Neuronal stem cell (in vitro differentiated cells): Measurements from ENCODE around the gene CHRM3.

Source experiments
- DNase-seq: peaks from one replicate; pipeline ENCODE4 v3.0.0-alpha.2; 2013; ENCODE audit warnings: low spot score
- H2AFZ ChIP-seq: one replicate; pipeline ENCODE4 v1.6.1; 2013; ENCODE audit warnings: mild to moderate bottlenecking, low read length, inconsistent platforms
- H2AK5ac ChIP-seq: 2 replicates; pipeline ENCODE4 v1.6.1; 2013; ENCODE audit warnings: low read depth, mild to moderate bottlenecking, inconsistent platforms, low read length, moderate library complexity, mixed read lengths
- H2BK120ac ChIP-seq: 2 replicates; pipeline ENCODE4 v1.6.1; 2013; ENCODE audit warnings: low read depth, mild to moderate bottlenecking, inconsistent platforms, low read length, moderate library complexity, mixed read lengths
- H2BK12ac ChIP-seq: one replicate; pipeline ENCODE4 v1.6.1; 2013; ENCODE audit warnings: low read length, inconsistent platforms
- H2BK15ac ChIP-seq: 2 replicates; pipeline ENCODE4 v1.6.1; 2013; ENCODE audit warnings: mild to moderate bottlenecking, low read length, inconsistent platforms, mixed read lengths
- H2BK5ac ChIP-seq: one replicate; pipeline ENCODE4 v1.6.1; 2013; ENCODE audit warnings: inconsistent platforms, mild to moderate bottlenecking, low read length, moderate library complexity
- H3K14ac ChIP-seq: one replicate; pipeline ENCODE4 v1.6.1; 2013; ENCODE audit warnings: low read length, inconsistent platforms
- H3K18ac ChIP-seq: 2 replicates; pipeline ENCODE4 v1.6.1; 2013; ENCODE audit warnings: low read length, inconsistent platforms
- H3K23ac ChIP-seq: 2 replicates; pipeline ENCODE4 v1.6.1; 2013; ENCODE audit warnings: low read depth, mild to moderate bottlenecking, mixed read lengths, low read length, inconsistent platforms; ENCODE audit not compliant: poor library complexity
- H3K27ac ChIP-seq: replicated peaks from 3 replicates; pipeline ENCODE4 v1.5.1; 2013; ENCODE audit warnings: low read length, inconsistent platforms
- H3K27me3 ChIP-seq, 3 experiments: 2 replicates each; pipeline ENCODE4 v1.6.1; 2013; ENCODE audit warnings: low read length in 3 of 3, mild to moderate bottlenecking in 2 of 3, inconsistent platforms in 1 of 3, low read depth in 1 of 3, mixed read lengths in 1 of 3, moderate library complexity in 1 of 3; ENCODE audit not compliant: control insufficient read depth in 3 of 3, insufficient read depth in 3 of 3
- H3K36me3 ChIP-seq, 2 donors: replicated peaks in 1 of 2; 2 replicates each; pipeline ENCODE4 v1.6.1; 2013; ENCODE audit warnings: low read length in 2 of 2; ENCODE audit not compliant: control insufficient read depth in 2 of 2, insufficient read depth in 2 of 2
- H3K4ac ChIP-seq: 2 replicates; pipeline ENCODE4 v1.6.1; 2013; ENCODE audit warnings: inconsistent platforms, mild to moderate bottlenecking, low read length, moderate library complexity
- H3K4me1 ChIP-seq, 2 donors: 1 replicate in 1 of 2; 2 replicates in 1 of 2; pipeline ENCODE4 v1.6.1; 2013; ENCODE audit warnings: low read length in 2 of 2, low read depth in 1 of 2; ENCODE audit not compliant: control insufficient read depth in 2 of 2, insufficient read depth in 1 of 2
- H3K4me2 ChIP-seq: one replicate; pipeline ENCODE4 v1.6.1; 2013; ENCODE audit warnings: mild to moderate bottlenecking, low read length, inconsistent platforms; ENCODE audit not compliant: insufficient read depth, poor library complexity, severe bottlenecking
- H3K4me3 ChIP-seq, 2 donors: 2 replicates each; pipeline ENCODE4 v1.5.1; 2013; ENCODE audit warnings: low read length in 2 of 2, mild to moderate bottlenecking in 2 of 2, inconsistent platforms in 1 of 2, moderate library complexity in 1 of 2
- H3K79me1 ChIP-seq: one replicate; pipeline ENCODE4 v1.6.1; 2013; ENCODE audit warnings: low read depth, mild to moderate bottlenecking, inconsistent platforms, low read length, moderate library complexity
- H3K9ac ChIP-seq: one replicate; pipeline ENCODE4 v1.6.1; 2013; ENCODE audit warnings: mild to moderate bottlenecking, low read depth, low read length, inconsistent platforms; ENCODE audit not compliant: poor library complexity
- H3K9me3 ChIP-seq, 2 donors: replicated peaks in 1 of 2; 2 replicates each; pipeline versions ENCODE3 to v1.6.1; 2013; ENCODE audit warnings: low read length in 2 of 2, mild to moderate bottlenecking in 2 of 2, inconsistent platforms in 1 of 2, low read depth in 1 of 2, mixed read lengths in 1 of 2, moderate library complexity in 1 of 2; ENCODE audit not compliant: control insufficient read depth in 2 of 2, insufficient read depth in 1 of 2
- H4K8ac ChIP-seq: one replicate; pipeline ENCODE4 v1.6.1; 2013; ENCODE audit warnings: low read depth, mild to moderate bottlenecking, inconsistent platforms, low read length, moderate library complexity
- H4K91ac ChIP-seq: one replicate; pipeline ENCODE4 v1.6.1; 2013; ENCODE audit warnings: low read length, low read depth, mild to moderate bottlenecking, inconsistent platforms; ENCODE audit not compliant: poor library complexity
- WGBS, 2 donors: extraction: QIAGEN DNeasy Blood & Tissue Kit; methylation state at CpG; one replicate each; pipeline ENCODE4 v1.1.7; 2013; ENCODE audit warnings: missing lambda C conversion rate in 2 of 2, mixed read lengths in 1 of 2; ENCODE audit not compliant: insufficient read length in 2 of 2, insufficient replicate concordance in 1 of 2; ENCODE audit errors: extremely low coverage in 2 of 2; 5-methylcytosine and 5-hydroxymethylcytosine counted together

CHRM3 gene

DNA sequence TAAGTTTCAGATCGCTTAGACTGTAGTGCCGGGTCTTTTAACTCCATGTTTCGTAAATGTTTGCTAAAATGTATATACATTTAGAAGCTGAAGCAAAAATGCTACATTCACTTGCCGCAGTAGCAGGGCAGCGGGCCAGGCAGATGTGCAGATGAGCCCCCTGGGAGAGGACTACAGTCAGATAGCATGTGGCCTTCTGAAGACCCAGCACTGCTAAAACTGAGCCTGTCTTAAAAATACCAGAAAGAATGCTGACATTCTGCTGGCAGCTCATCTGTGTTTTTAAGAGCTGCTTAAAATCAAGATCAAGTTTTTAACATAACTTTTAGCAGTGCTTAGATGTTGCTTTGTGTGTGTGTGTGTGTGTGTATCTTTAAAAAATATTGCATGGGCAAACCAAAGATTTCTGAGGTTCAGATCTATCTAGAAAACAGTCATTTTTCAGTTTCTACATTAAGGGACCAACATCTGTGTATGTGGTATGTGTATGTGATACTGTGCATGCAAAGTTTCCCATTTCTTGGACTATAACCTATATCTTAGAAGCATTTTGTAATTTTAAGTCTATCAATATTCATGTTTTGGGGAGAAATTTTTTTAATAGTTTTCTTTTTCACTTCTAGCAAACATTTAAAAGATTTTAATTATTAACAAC lies 31.7 kb downstream of the CHRM3 start:
- no peak overlapping the region for H2AFZ ChIP-seq
- H4K8ac ChIP-seq: no peak overlapping the region

DNA sequence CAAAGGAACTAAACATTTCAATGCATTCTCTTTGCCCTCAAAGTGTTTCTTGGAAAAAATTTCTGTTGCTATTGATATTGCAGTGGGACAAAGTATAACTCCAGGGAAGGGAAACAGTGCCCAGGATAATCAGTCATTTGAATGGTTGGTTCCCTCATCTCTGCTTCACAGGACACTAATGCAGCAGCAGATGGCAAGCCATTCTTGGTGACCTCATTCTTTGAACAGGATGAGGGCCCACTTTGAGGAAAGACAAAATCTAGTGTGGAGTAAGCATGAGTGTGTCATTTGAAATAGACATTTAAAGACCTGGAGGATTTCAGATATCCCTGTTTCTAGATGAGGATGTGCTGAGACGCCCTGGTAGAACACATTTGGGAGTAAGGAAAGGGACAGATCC lies 32.3 kb downstream of the CHRM3 start:
- H3K23ac ChIP-seq: no peak overlapping the region
- DNase-seq: no peak
- H2BK5ac ChIP-seq: no peak overlapping the region
- H2BK120ac ChIP-seq: no peak overlapping the region
- WGBS, 2 donors: no CpG with 5 or more reads among the region's 1 CpG
- H4K91ac ChIP-seq: no peak overlapping the region
- H2AK5ac ChIP-seq: no peak overlapping the region
- no peak overlapping the region for H3K4me2 ChIP-seq
- H3K4ac ChIP-seq: no peak overlapping the region
- no peak overlapping the region for H2AFZ ChIP-seq
- H3K4me3 ChIP-seq: no peak overlapping the region
- H3K27me3 ChIP-seq: no peaks in the 10 kb centered on the region
- H3K79me1 ChIP-seq: no peaks in the 10 kb centered on the region
- H3K14ac ChIP-seq: no peak overlapping the region
- no peaks in the 10 kb centered on the region for H3K36me3 ChIP-seq
- H2BK12ac ChIP-seq: no peak overlapping the region
- no peak overlapping the region for H2BK15ac ChIP-seq
- H3K9ac ChIP-seq: no peak overlapping the region
- H3K9me3 ChIP-seq: no peaks in the 10 kb centered on the region
- no peak overlapping the region for H3K18ac ChIP-seq
- no peak overlapping the region for H3K27ac ChIP-seq
- no peaks in the 10 kb centered on the region for H3K4me1 ChIP-seq
- no peak overlapping the region for H4K8ac ChIP-seq

More for the DNA sequence above, 31.7 kb downstream of the CHRM3 start:
- no peak overlapping the region for H3K27ac ChIP-seq
- H3K4me3 ChIP-seq: no peak overlapping the region
- WGBS, 2 donors: no CpG with 5 or more reads among the region's 5 CpGs
- DNase-seq: no peak
- H3K4me1 ChIP-seq: no peaks in the 10 kb centered on the region
- no peak overlapping the region for H4K91ac ChIP-seq
- H3K36me3 ChIP-seq: no peaks in the 10 kb centered on the region
- no peak overlapping the region for H3K4me2 ChIP-seq
- H3K23ac ChIP-seq: no peak overlapping the region
- H3K18ac ChIP-seq: no peak overlapping the region
- no peak overlapping the region for H3K4ac ChIP-seq
- H2BK15ac ChIP-seq: no peak overlapping the region
- H3K27me3 ChIP-seq: no peaks in the 10 kb centered on the region
- H3K9ac ChIP-seq: no peak overlapping the region
- H3K79me1 ChIP-seq: no peaks in the 10 kb centered on the region
- H2BK5ac ChIP-seq: no peak overlapping the region
- H2AK5ac ChIP-seq: no peak overlapping the region
- H2BK120ac ChIP-seq: no peak overlapping the region
- no peak overlapping the region for H3K14ac ChIP-seq
- no peak overlapping the region for H2BK12ac ChIP-seq
- H3K9me3 ChIP-seq: no peaks in the 10 kb centered on the region

DNA sequence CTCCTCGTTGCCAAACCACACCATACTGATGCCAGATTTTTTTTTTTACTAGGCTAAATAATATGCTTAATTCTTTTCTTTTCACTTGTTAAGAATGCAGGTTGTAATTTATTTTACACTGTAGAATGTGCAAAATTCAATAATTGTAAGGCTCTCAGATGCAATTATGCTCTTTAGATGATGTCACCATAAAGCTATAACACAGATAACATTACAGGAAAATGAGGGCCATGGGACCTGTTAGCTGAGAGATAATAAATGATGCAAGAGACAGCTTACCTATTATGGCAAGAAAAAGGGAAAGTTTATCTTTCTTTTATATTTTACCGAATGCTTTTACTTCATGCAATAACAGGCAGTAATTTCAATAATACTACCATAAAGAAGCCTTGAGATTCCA lies 35.4 kb downstream of the CHRM3 start:
- no peaks in the 10 kb centered on the region for H3K27me3 ChIP-seq
- H2BK120ac ChIP-seq: no peak overlapping the region
- H3K4me2 ChIP-seq: no peak overlapping the region
- no peak overlapping the region for H2BK5ac ChIP-seq
- H3K9me3 ChIP-seq: no peaks in the 10 kb centered on the region
- no peaks in the 10 kb centered on the region for H3K4me1 ChIP-seq
- H3K36me3 ChIP-seq: no peaks in the 10 kb centered on the region
- H3K14ac ChIP-seq: no peak overlapping the region
- H2BK12ac ChIP-seq: no peak overlapping the region
- no peak overlapping the region for H4K91ac ChIP-seq
- no peak overlapping the region for H3K23ac ChIP-seq
- no peak overlapping the region for H2AFZ ChIP-seq
- no peak overlapping the region for H3K18ac ChIP-seq
- no peak overlapping the region for H2BK15ac ChIP-seq
- no CpG with 5 or more reads among the region's 2 CpGs for WGBS, 2 donors
- no peaks in the 10 kb centered on the region for H3K79me1 ChIP-seq
- no peak overlapping the region for H3K9ac ChIP-seq
- no peak for DNase-seq
- H3K4me3 ChIP-seq: no peak overlapping the region
- H2AK5ac ChIP-seq: no peak overlapping the region
- no peak overlapping the region for H3K27ac ChIP-seq
- no peak overlapping the region for H4K8ac ChIP-seq
- H3K4ac ChIP-seq: no peak overlapping the region

DNA sequence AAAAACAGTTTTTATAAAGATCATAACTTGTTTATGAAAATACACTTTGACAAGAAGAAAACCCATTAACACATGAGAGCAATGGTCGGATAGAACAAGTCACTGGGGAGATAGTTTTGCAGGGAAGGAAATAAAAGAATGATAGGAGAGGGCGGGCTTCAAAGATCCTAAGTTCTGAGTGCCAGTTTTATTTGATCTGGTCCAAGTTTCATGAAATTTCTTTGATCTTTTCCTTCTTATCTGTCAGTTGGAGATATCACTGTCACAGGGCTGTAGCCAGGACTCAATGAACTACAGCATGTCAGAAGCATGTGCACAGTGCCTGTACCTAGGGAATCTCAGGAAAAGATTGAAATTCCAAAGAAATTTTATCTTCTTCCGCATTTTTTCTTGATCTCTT lies 36.5 kb downstream of the CHRM3 start:
- Histone ChIP-seq H2BK15ac (no peak overlapping the region), H3K4me1 (no peaks in the 10 kb centered on the region), H3K27me3 (no peaks in the 10 kb centered on the region), H3K4me3 (no peak overlapping the region), H3K14ac (no peak overlapping the region), H3K9me3 (no peaks in the 10 kb centered on the region), H2BK120ac (no peak overlapping the region), H3K27ac (no peak overlapping the region), H2BK5ac (no peak overlapping the region), H3K18ac (no peak overlapping the region), H2AK5ac (no peak overlapping the region), H2BK12ac (no peak overlapping the region), H2AFZ (no peak overlapping the region), H3K4ac (no peak overlapping the region), H3K23ac (no peak overlapping the region), H3K4me2 (no peak overlapping the region), H4K8ac (no peak overlapping the region), H3K9ac (no peak overlapping the region), H3K79me1 (no peaks in the 10 kb centered on the region), H3K36me3 (no peaks in the 10 kb centered on the region), H4K91ac (no peak overlapping the region)
- DNase-seq: no peak
- no CpG with 5 or more reads among the region's 3 CpGs for WGBS, 2 donors
